Keratinocyte (primary cell): ENCODE measurements around the gene BCL2L1.

ENCODE experiments used
- EZH2 ChIP-seq: IDR thresholded peaks from one replicate; pipeline ENCODE4 v1.6.1; 2012; ENCODE audit warnings: inconsistent platforms, mild to moderate bottlenecking, low read length, moderate library complexity
- TF ChIP-seq, protein P1 (sequence below), 3 experiments: IDR thresholded peaks in 1 of 3; conservative IDR thresholded peaks in 1 of 3; optimal IDR thresholded peaks in 1 of 3; 2 replicates in 2 of 3; 3 replicates in 1 of 3; pipeline versions ENCODE3 to v1.5.1; 2011; ENCODE audit warnings: low read length in 3 of 3, mild to moderate bottlenecking in 3 of 3, moderate library complexity in 2 of 3, control low read depth in 1 of 3, inconsistent platforms in 1 of 3; ENCODE audit not compliant: insufficient read depth in 2 of 3; ENCODE audit errors: extremely low read depth in 1 of 3

GRCh38 chr20:31769681-31770080 lies 47.0 kb upstream of the BCL2L1 start:
- no peak for TF ChIP-seq EZH2
- TF ChIP-seq, protein P1, sequence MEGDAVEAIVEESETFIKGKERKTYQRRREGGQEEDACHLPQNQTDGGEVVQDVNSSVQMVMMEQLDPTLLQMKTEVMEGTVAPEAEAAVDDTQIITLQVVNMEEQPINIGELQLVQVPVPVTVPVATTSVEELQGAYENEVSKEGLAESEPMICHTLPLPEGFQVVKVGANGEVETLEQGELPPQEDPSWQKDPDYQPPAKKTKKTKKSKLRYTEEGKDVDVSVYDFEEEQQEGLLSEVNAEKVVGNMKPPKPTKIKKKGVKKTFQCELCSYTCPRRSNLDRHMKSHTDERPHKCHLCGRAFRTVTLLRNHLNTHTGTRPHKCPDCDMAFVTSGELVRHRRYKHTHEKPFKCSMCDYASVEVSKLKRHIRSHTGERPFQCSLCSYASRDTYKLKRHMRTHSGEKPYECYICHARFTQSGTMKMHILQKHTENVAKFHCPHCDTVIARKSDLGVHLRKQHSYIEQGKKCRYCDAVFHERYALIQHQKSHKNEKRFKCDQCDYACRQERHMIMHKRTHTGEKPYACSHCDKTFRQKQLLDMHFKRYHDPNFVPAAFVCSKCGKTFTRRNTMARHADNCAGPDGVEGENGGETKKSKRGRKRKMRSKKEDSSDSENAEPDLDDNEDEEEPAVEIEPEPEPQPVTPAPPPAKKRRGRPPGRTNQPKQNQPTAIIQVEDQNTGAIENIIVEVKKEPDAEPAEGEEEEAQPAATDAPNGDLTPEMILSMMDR (optimal IDR thresholded peaks at IDR 0.05 in 1 of 3, IDR thresholded peaks at IDR 0.05 in 1 of 3, conservative IDR thresholded peaks at IDR 0.05 in 1 of 3; ENCODE audit: extremely low read depth in 1 of 3, insufficient read depth in 2 of 3, low read length in 3 of 3) = no peak
